M059J (cell line): ENCODE data around the gene PBX1. TPM values are rescaled to one million over a fixed set of nuclear protein-coding genes. Genes with fewer than 3 reads are reported as not detected.

ENCODE experiments used
- DNase-seq: peaks from one replicate; pipeline ENCODE4 v3.0.0-alpha.2; 2012; ENCODE audit warnings: low read depth
- total RNA-seq: library from RNA; depleted of rRNA; stranded (reverse); fragments of >200 nt; shearing (Covaris generic); gene quantifications from 2 replicates; pipeline ENCODE4 v1.2.3, GENCODE V29; 2014

Gene PBX1
- total RNA-seq, 1 experiment from 2014 or later: 20.2 TPM

- DNase-seq: no peak
Observed at GRCh38 chr1:164777518-164777917, 218.5 kb downstream of the PBX1 start.

DNA sequence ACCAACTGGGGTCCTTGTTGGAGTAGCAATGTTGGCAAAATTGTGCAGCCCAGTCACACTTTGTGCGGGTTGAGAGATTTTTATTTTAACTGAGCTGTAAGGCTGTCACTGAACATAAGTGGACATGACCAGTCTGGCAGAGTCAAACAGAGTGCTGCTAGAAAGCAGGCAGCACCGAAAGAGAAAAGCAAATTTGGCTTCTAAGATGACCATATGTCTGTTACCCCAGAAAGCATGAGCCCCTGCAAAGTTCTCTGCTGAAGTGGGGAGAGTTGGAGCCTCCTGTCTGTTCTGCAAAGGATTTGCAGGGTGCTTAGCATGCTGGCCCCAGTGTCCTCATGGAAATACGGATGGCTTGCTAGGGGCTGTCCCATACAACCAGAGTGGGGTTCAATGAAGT, 220.4 kb downstream of the PBX1 start:
- no peak for DNase-seq

DNA sequence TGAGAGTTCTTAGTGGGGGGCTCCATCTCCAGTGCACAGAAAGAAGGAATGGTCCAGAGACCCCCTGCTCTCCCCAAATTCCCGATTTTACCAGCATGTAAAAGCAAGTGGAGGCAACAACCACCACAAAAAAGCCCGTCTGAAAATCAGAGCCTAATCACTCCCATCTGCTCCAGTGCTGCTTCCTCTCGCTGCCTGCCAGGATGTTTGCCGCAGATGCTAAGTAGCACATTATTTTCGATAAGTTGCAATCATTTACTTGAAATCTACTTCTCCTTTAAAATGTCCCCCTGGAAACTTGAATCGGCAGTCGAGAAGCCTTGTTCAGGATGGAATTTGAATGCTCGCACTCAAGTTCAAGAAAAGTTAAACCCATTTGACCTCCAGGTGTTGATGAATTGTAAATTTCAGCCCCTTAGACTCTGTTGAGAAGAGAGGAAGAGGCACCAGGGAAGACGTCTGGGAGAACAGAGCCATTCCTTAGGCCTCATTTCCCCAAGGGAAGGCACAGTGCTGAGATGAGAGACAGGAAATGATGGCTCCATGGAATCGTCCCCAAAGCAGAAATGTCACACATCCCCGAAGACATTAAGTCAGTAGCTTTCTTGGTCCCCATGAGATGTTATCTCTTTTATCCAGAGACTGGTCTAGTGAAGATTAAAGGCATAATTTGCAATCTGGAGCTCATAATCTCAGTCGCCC, 221.3 kb downstream of the PBX1 start:
- DNase-seq: no peak

DNA sequence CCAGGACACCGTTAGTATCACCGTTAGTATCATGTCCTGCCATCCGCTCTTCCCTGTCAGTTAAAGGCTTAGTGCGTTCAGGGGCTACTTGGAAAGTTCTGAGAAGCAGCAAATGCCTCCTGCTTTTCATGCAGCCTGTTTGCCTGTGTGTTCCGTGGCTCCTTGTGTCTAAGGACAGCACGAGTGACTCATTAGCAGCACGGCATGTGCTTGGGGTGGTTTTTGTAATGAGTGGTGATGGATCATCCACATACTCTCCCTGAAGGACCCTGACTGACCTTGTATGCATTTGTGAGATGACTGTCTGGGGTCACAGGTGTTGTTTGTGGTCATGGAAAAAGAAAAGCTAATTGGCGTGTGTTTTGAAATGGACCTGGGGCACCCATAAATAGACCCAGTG, 221.9 kb downstream of the PBX1 start:
- DNase-seq: peak; percentile 96

- DNase-seq: no peak
Observed at GRCh38 chr1:164781972-164782371, 223.0 kb downstream of the PBX1 start.

DNA sequence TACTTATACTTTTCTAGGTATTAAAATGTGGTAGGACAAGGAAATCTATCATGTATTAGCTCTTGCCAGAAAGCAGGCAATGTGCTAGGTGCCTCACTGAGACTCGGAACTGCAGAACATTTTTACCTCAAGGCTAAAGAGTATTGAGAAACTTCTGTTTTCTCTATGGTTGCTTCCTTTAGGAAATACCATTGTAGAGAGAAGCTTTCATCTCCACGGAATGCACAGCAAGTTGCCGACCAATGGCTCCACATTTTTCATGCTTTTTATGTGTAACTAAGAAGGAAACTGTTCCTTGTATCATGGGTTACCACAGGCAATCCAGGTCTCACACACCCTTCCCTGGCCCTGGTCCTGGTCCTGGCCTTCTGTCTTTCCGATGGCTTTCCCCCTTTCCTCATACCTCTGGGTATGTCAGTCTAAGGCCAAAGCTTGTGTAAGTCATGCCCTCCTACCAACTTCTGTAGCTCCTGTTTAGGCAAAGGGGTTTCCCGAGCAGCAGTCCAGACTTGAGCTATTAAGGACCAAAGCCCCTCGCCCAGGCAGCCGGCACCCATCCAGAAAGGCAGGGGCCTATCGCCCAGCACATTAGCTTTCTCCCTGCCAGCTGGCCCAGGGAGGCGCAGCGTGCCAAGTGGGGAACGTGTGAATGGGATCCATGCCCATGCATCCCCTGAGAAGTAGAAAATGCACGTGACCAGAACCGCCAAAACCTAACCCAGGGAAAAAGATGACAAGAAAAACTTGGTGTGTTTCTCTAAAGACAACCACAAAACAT, 225.0 kb downstream of the PBX1 start:
- no peak for DNase-seq

- DNase-seq: no peak
Observed at GRCh38 chr1:164784960-164785359, 226.0 kb downstream of the PBX1 start.

GRCh38 chr1:164785841-164786534, 227.0 kb downstream of the PBX1 start:
- peak; percentile 28 for DNase-seq

DNA sequence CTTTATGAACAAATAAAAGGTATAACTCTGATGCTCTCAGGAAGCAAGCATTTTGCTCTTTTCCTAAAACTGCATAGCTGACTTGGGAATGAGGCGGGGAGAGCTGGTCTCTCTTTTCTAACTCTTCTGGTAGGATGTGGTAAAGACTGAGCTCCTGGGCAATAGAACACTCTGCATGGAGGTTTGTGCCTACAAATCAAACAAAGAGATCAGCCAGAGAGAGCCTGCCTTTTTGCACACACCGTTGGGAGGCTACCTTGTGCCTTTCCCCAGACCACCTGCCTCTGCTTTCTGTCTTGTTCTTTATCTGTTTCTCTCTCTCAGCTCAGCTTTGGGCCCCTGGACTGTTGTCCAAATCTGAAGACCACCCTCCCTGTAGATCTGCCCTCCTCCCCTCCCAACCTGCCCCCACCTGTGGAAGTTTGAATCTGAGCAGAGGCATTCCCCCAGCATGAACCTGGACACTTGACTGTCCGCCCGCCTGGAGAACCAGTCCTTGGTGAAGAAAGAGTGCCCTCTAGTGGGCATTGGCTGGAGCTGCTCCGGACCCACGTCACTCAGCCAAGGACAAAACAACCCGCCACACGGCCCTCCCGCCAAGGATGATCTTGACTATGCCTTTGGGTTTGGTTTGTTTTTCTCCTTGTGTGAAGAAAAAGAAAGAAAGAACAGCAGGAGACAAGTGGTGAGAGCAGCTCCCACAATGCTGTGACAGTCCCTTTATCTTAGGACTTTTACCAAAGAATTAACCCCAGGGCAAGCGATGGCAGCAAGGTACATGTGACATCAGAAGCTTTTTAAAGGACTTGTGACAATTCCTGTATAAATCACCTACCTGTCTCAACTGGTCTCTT, 228.2 kb downstream of the PBX1 start:
- DNase-seq: peak; percentile 78

- DNase-seq: no peak
Observed at GRCh38 chr1:164787834-164788231, 228.8 kb downstream of the PBX1 start.

- no peak for DNase-seq
Observed at GRCh38 chr1:164790081-164790480, 231.1 kb downstream of the PBX1 start.

DNA sequence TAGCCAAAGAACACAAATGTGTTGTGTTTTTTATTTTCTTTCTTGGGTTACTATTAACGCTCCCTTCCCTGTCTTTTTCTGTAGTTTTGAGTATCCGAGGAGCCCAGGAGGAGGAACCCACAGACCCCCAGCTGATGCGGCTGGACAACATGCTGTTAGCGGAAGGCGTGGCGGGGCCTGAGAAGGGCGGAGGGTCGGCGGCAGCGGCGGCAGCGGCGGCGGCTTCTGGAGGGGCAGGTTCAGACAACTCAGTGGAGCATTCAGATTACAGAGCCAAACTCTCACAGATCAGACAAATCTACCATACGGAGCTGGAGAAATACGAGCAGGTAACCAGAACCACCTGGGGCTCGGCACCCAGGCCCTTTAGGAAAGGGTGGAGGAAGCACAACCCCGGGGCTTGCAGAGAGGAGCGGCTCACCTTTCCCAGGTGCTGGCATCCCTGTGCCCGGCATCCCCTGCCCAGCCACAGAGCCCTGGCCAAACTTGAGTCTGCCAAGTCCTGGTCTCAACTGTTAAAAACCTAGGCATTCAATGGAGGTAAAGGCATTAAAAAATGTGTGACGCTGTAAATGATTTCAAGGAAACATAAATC, 233.5 kb downstream of the PBX1 start:
- no peak for DNase-seq

- peak; percentile 94 for DNase-seq
Observed at GRCh38 chr1:164794356-164794755, 235.4 kb downstream of the PBX1 start.

GRCh38 chr1:164796916-164797315, 237.9 kb downstream of the PBX1 start:
- DNase-seq: no peak

- DNase-seq: no peak
Observed at GRCh38 chr1:164801246-164801731, 242.3 kb downstream of the PBX1 start.

- DNase-seq: no peak
Observed at GRCh38 chr1:164801791-164802502, 243.0 kb downstream of the PBX1 start.

- no peak for DNase-seq
Observed at GRCh38 chr1:164802529-164803282, 243.7 kb downstream of the PBX1 start.

- DNase-seq: peak; percentile 18
Observed at GRCh38 chr1:164803366-164803765, 244.4 kb downstream of the PBX1 start.

DNA sequence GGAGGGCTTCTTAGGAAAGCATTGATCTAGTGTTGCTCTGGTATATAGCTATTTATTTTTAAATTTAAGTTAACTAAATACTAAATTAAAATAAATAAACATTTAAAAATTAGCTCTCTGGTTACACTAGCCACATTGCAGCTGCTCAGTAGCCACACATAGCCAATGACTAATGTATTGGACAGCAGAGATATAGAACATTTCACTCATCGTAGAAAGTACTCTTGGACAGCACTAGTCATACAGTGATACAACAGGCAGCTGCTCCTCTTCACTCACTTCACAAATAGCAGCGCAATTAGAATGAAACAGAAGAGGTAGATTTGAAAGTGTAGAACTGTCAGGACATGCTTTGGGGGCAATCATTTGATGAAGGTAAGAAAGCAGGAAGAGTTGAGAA, 245.4 kb downstream of the PBX1 start:
- no peak for DNase-seq

GRCh38 chr1:164805399-164805798, 246.4 kb downstream of the PBX1 start:
- no peak for DNase-seq
